IMR-90 (cell line): ENCODE measurements around the gene NIF3L1. TPM values are rescaled to one million over a fixed set of nuclear protein-coding genes. Genes with fewer than 3 reads are reported as not detected.

ENCODE experiments used
- ATAC-seq: fragments of 200-7000 bp; cut with Tn5 transposase; 2 replicates; pipeline ENCODE4 v1.9.1; 2020; ENCODE audit warnings: low read depth, mild to moderate bottlenecking, moderate library complexity
- BruUV-seq: library from RNA; stranded (reverse); fragments of 400-500 nt; replicated peaks from 2 replicates; lab custom pipeline; 2021; lab: Mats Ljungman, UMichigan
- CTCF ChIA-PET: fragments of 300-600 bp; formaldehyde crosslinking; extraction: SDS; loops from one replicate; lab custom pipeline; 2021; ENCODE audit warnings: antibody characterized with exemption; lab: Yijun Ruan, JAX
- POLR2A ChIA-PET: fragments of 300-600 bp; sonication (Branson Sonifier 250); formaldehyde crosslinking; loops from one replicate; lab custom pipeline; 2022; ENCODE audit warnings: antibody characterized with exemption; ENCODE audit not compliant: unreplicated experiment; lab: Charles Lee
- DNase-seq: peaks from one replicate; pipeline ENCODE4 v3.0.0; 2013
- H2AFZ ChIP-seq: replicated peaks from 2 replicates; pipeline ENCODE3; 2013; ENCODE audit warnings: low read length, mild to moderate bottlenecking; ENCODE audit not compliant: poor library complexity
- H2AK5ac ChIP-seq: 2 replicates; pipeline ENCODE4 v1.6.1; 2013; ENCODE audit warnings: low read depth, low read length, inconsistent platforms
- H2AK9ac ChIP-seq: replicated peaks from 2 replicates; pipeline ENCODE3; 2013; ENCODE audit warnings: mild to moderate bottlenecking, low read depth, low read length, moderate library complexity; ENCODE audit not compliant: poor library complexity
- H2BK120ac ChIP-seq: 2 replicates; pipeline ENCODE4 v1.6.1; 2013; ENCODE audit warnings: low read depth, low read length, inconsistent platforms
- H2BK15ac ChIP-seq: 3 replicates; pipeline ENCODE4 v1.6.1; 2013; ENCODE audit warnings: low read depth, low read length, inconsistent platforms
- H2BK20ac ChIP-seq: 2 replicates; pipeline ENCODE4 v1.6.1; 2013; ENCODE audit warnings: low read depth, mild to moderate bottlenecking, inconsistent platforms, low read length, moderate library complexity
- H2BK5ac ChIP-seq: 2 replicates; pipeline ENCODE4 v1.6.1; 2013; ENCODE audit warnings: mild to moderate bottlenecking, low read depth, low read length, inconsistent platforms; ENCODE audit not compliant: poor library complexity, severe bottlenecking
- H3K14ac ChIP-seq: replicated peaks from 2 replicates; pipeline ENCODE4 v1.6.1; 2013; ENCODE audit warnings: low read depth, low read length, inconsistent platforms
- H3K18ac ChIP-seq: 2 replicates; pipeline ENCODE4 v1.6.1; 2013; ENCODE audit warnings: low read depth, low read length, control low read depth
- H3K23ac ChIP-seq: 2 replicates; pipeline ENCODE4 v1.6.1; 2013; ENCODE audit warnings: low read depth, low read length, inconsistent platforms
- H3K27ac ChIP-seq: 2 replicates; pipeline ENCODE4 v1.5.1; 2013; ENCODE audit warnings: mild to moderate bottlenecking, control low read depth, low read length; ENCODE audit not compliant: insufficient read depth
- H3K27me3 ChIP-seq: 2 replicates; pipeline ENCODE4 v1.6.1; 2013; ENCODE audit warnings: low read length; ENCODE audit not compliant: control insufficient read depth, insufficient read depth
- H3K36me3 ChIP-seq: 2 replicates; pipeline ENCODE4 v1.6.1; 2013; ENCODE audit warnings: low read length, mixed read lengths; ENCODE audit not compliant: control insufficient read depth, insufficient read depth
- H3K4ac ChIP-seq: 2 replicates; pipeline ENCODE4 v1.6.1; 2013; ENCODE audit warnings: low read depth, low read length, inconsistent platforms
- H3K4me1 ChIP-seq: 2 replicates; pipeline ENCODE4 v1.6.1; 2013; ENCODE audit warnings: low read length, mixed read lengths; ENCODE audit not compliant: control insufficient read depth, insufficient read depth
- H3K4me2 ChIP-seq: 2 replicates; pipeline ENCODE4 v1.6.1; 2013; ENCODE audit warnings: low read depth, mild to moderate bottlenecking, control low read depth, low read length, moderate library complexity
- H3K4me3 ChIP-seq: 2 replicates; pipeline ENCODE4 v1.5.1; 2013; ENCODE audit warnings: low read depth, mild to moderate bottlenecking, control low read depth, low read length, moderate library complexity; ENCODE audit not compliant: insufficient read depth
- H3K56ac ChIP-seq: 2 replicates; pipeline ENCODE4 v1.6.1; 2013; ENCODE audit warnings: low read length, inconsistent platforms; ENCODE audit not compliant: insufficient read depth; ENCODE audit errors: extremely low read depth
- H3K79me1 ChIP-seq, 2 experiments: 2 replicates each; pipeline ENCODE4 v1.6.1; 2013; ENCODE audit warnings: low read length in 2 of 2, inconsistent platforms in 1 of 2, low read depth in 1 of 2
- H3K9ac ChIP-seq: 2 replicates; pipeline ENCODE4 v1.6.1; 2013; ENCODE audit warnings: low read depth, low read length, control low read depth
- H3K9me1 ChIP-seq: 2 replicates; pipeline ENCODE4 v1.6.1; 2013; ENCODE audit warnings: low read length, inconsistent platforms; ENCODE audit not compliant: insufficient read depth
- H3K9me3 ChIP-seq: 2 replicates; pipeline ENCODE4 v1.6.1; 2013; ENCODE audit warnings: low read length; ENCODE audit not compliant: control insufficient read depth, insufficient read depth
- H4K20me1 ChIP-seq: 2 replicates; pipeline ENCODE4 v1.6.1; 2013; ENCODE audit warnings: low read length, inconsistent platforms; ENCODE audit not compliant: insufficient read depth
- H4K5ac ChIP-seq: 2 replicates; pipeline ENCODE4 v1.6.1; 2013; ENCODE audit warnings: mild to moderate bottlenecking, low read depth, low read length, control low read depth
- H4K8ac ChIP-seq, 2 experiments: 2 replicates each; pipeline ENCODE4 v1.6.1; 2013; ENCODE audit warnings: low read depth in 2 of 2, low read length in 2 of 2, control low read depth in 1 of 2, inconsistent platforms in 1 of 2
- H4K91ac ChIP-seq: 2 replicates; pipeline ENCODE4 v1.6.1; 2013; ENCODE audit warnings: low read depth, low read length, inconsistent platforms; ENCODE audit not compliant: insufficient read depth
- BHLHE40 ChIP-seq: fragments of 150-350 bp; IDR thresholded peaks from 2 replicates; pipeline ENCODE4 v1.6.1; 2016; ENCODE audit warnings: mild to moderate bottlenecking, low read depth, low read length
- CEBPB ChIP-seq: IDR thresholded peaks from 2 replicates; pipeline ENCODE4 v1.6.1; 2012; ENCODE audit warnings: low read depth, low read length, improper control_type of control experiment
- CHD1 ChIP-seq: IDR thresholded peaks from 2 replicates; pipeline ENCODE4 v1.6.1; 2012; ENCODE audit warnings: low read depth, low read length, improper control_type of control experiment
- FOS ChIP-seq: fragments of 150-350 bp; IDR thresholded peaks from 2 replicates; pipeline ENCODE4 v1.6.1; 2016; ENCODE audit warnings: low read depth, low read length
- MAFK ChIP-seq: IDR thresholded peaks from 2 replicates; pipeline ENCODE4 v1.6.1; 2012; ENCODE audit warnings: low read depth, low read length, improper control_type of control experiment
- MAZ ChIP-seq: IDR thresholded peaks from 2 replicates; pipeline ENCODE4 v1.6.1; 2012; ENCODE audit warnings: low read depth, mild to moderate bottlenecking, low read length, improper control_type of control experiment, moderate library complexity, borderline replicate concordance
- MXI1 ChIP-seq: IDR thresholded peaks from 2 replicates; pipeline ENCODE4 v1.6.1; 2012; ENCODE audit warnings: low read depth, mild to moderate bottlenecking, low read length, moderate library complexity, borderline replicate concordance
- NFE2L2 ChIP-seq: fragments of 150-350 bp; IDR thresholded peaks from 2 replicates; pipeline ENCODE4 v1.6.1; 2016; ENCODE audit warnings: low read depth, mild to moderate bottlenecking, low read length
- POLR2A ChIP-seq: IDR thresholded peaks from 2 replicates; pipeline ENCODE4 v1.6.1; 2012; ENCODE audit warnings: mild to moderate bottlenecking, low read depth, low read length
- RAD21 ChIP-seq: IDR thresholded peaks from 2 replicates; pipeline ENCODE4 v1.6.1; 2012; ENCODE audit warnings: low read length, improper control_type of control experiment
- RCOR1 ChIP-seq: IDR thresholded peaks from 2 replicates; pipeline ENCODE4 v1.6.1; 2012; ENCODE audit warnings: mild to moderate bottlenecking, low read length, improper control_type of control experiment; ENCODE audit not compliant: insufficient replicate concordance
- RFX5 ChIP-seq: IDR thresholded peaks from 2 replicates; pipeline ENCODE4 v1.8.0; 2012; ENCODE audit warnings: low read depth, mild to moderate bottlenecking, low read length, moderate library complexity
- SMC3 ChIP-seq: fragments of 150-350 bp; IDR thresholded peaks from 2 replicates; pipeline ENCODE4 v1.6.1; 2016; ENCODE audit warnings: low read depth, mild to moderate bottlenecking, antibody characterized with exemption, low read length, moderate library complexity
- dilution Hi-C: fragments of 300-500 bp; cut with HindIII; formaldehyde crosslinking; loops from one replicate; pipeline ENCODE4 v1.14.3; 2018; ENCODE audit warnings: low sequenced_read_pairs; ENCODE audit not compliant: unreplicated experiment
- in situ Hi-C: fragments of 300-500 bp; cut with MboI; formaldehyde crosslinking; loops from 3 replicates; pipeline ENCODE4 v1.14.3; 2019; ENCODE audit warnings: low sequenced_read_pairs, inconsistent platforms, mixed read lengths
- intact Hi-C: fragments of 100-400 bp; cut with micrococcal nuclease; formaldehyde crosslinking; loops from 2 replicates; pipeline ENCODE4 v1.10.0; 2022
- polyA plus RNA-seq, 3 experiments: library from polyadenylated mRNA; depleted of rRNA; stranded (reverse); fragments of >200 nt; gene quantifications; 2 replicates each; pipeline ENCODE4 v1.2.3, GENCODE V29; 2012; ENCODE audit warnings: low replicate concordance in 1 of 3
- total RNA-seq: library from RNA; depleted of rRNA; stranded (reverse); fragments of >200 nt; gene quantifications from 2 replicates; pipeline ENCODE4 v1.2.3, GENCODE V29; 2012
- TF ChIP-seq, protein P1 (sequence below): conservative IDR thresholded peaks from 2 replicates; pipeline ENCODE4 v1.5.1; 2012; ENCODE audit warnings: mild to moderate bottlenecking, low read depth, low read length, improper control_type of control experiment
- TF ChIP-seq, protein P2 (sequence below): fragments of 150-350 bp; IDR thresholded peaks from 2 replicates; pipeline ENCODE4 v1.6.1; 2016; ENCODE audit warnings: low read depth, mild to moderate bottlenecking, low read length, moderate library complexity, borderline replicate concordance
- TF ChIP-seq, protein P3 (sequence below): fragments of 150-350 bp; IDR thresholded peaks from 2 replicates; pipeline ENCODE4 v1.6.1; 2017; ENCODE audit warnings: mild to moderate bottlenecking, antibody characterized with exemption, low read length, low read depth

The NIF3L1 gene
- total and polyA plus RNA-seq, 2 of the 4 experiments (the other 2 are of a cell fraction), result 43.0 to 54.6 TPM

DNA sequence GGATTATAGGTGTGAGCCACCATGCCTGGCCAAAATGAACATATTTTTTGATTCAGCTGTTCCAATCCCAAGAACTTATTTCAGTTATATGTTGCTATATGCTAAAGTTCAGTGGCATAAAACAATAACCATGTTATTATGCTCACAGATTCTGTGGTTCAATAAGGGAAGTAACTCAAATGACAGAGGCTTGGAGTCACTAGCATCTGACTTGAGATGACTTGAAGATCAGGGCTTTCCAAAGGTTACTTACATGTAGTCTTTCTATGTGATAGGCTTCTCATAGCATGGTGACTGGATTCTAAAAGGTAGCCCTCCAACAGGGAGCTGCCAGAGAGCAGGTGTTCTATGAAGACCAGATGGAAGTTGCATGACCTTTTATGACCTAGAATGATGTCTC lies 41.9 kb upstream of the NIF3L1 start:
- H4K20me1 ChIP-seq, result peaks cover 11% of the 10 kb centered on the region
- DNase-seq, result no peak
- no peak overlapping the region for H2BK5ac ChIP-seq
- no peak overlapping the region for H3K4me3 ChIP-seq
- in situ Hi-C loops, result no loop called here
- H3K4me1 ChIP-seq, result no peaks in the 10 kb centered on the region
- no peak overlapping the region for H3K4me2 ChIP-seq
- ChIA-PET POLR2A (no interaction called here), CTCF (interaction anchor here (0.7 kb wide), 1 partner anchor 26 kb away, joined by 3 read pairs; no protein-coding TSS in a partner anchor)
- H2AFZ ChIP-seq, result no peak overlapping the region
- no peak overlapping the region for H3K27ac ChIP-seq
- H3K27me3 ChIP-seq, result no peaks in the 10 kb centered on the region; the same call in none of the 2 replicates
- TF ChIP-seq CEBPB, result no peak
- TF ChIP-seq RCOR1, result no peak
- no peak for TF ChIP-seq POLR2A
- TF ChIP-seq, protein P1, sequence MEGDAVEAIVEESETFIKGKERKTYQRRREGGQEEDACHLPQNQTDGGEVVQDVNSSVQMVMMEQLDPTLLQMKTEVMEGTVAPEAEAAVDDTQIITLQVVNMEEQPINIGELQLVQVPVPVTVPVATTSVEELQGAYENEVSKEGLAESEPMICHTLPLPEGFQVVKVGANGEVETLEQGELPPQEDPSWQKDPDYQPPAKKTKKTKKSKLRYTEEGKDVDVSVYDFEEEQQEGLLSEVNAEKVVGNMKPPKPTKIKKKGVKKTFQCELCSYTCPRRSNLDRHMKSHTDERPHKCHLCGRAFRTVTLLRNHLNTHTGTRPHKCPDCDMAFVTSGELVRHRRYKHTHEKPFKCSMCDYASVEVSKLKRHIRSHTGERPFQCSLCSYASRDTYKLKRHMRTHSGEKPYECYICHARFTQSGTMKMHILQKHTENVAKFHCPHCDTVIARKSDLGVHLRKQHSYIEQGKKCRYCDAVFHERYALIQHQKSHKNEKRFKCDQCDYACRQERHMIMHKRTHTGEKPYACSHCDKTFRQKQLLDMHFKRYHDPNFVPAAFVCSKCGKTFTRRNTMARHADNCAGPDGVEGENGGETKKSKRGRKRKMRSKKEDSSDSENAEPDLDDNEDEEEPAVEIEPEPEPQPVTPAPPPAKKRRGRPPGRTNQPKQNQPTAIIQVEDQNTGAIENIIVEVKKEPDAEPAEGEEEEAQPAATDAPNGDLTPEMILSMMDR, result no peak
- no peak for TF ChIP-seq RFX5
- TF ChIP-seq, protein P2, sequence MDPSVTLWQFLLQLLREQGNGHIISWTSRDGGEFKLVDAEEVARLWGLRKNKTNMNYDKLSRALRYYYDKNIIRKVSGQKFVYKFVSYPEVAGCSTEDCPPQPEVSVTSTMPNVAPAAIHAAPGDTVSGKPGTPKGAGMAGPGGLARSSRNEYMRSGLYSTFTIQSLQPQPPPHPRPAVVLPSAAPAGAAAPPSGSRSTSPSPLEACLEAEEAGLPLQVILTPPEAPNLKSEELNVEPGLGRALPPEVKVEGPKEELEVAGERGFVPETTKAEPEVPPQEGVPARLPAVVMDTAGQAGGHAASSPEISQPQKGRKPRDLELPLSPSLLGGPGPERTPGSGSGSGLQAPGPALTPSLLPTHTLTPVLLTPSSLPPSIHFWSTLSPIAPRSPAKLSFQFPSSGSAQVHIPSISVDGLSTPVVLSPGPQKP, result no peak
- no peak for TF ChIP-seq RAD21
- TF ChIP-seq NFE2L2, result no peak
- TF ChIP-seq MXI1, result no peak
- TF ChIP-seq FOS, result no peak
- TF ChIP-seq SMC3, result no peak
- TF ChIP-seq CHD1, result no peak
- TF ChIP-seq, protein P3, sequence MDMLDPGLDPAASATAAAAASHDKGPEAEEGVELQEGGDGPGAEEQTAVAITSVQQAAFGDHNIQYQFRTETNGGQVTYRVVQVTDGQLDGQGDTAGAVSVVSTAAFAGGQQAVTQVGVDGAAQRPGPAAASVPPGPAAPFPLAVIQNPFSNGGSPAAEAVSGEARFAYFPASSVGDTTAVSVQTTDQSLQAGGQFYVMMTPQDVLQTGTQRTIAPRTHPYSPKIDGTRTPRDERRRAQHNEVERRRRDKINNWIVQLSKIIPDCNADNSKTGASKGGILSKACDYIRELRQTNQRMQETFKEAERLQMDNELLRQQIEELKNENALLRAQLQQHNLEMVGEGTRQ, result no peak
- no peak for TF ChIP-seq MAFK
- no peak for TF ChIP-seq MAZ
- TF ChIP-seq BHLHE40, result no peak
- H2BK20ac ChIP-seq, result no peak overlapping the region
- intact Hi-C loops, result no loop called here
- peaks cover 5% of the 10 kb centered on the region; the same call in 1 of the 2 replicates for H3K9me1 ChIP-seq
- no peak overlapping the region for H3K4ac ChIP-seq
- H2AK5ac ChIP-seq, result no peak overlapping the region
- no peak overlapping the region for H3K9ac ChIP-seq
- H3K9me3 ChIP-seq, result no peaks in the 10 kb centered on the region
- H3K14ac ChIP-seq, result no peak overlapping the region
- no peak overlapping the region for H4K91ac ChIP-seq
- no peak overlapping the region for H3K23ac ChIP-seq
- H2BK15ac ChIP-seq, result no peak overlapping the region
- no peak overlapping the region for H2BK120ac ChIP-seq
- no peak overlapping the region for H3K18ac ChIP-seq
- dilution Hi-C loops, result no loop called here
- no TSS peak for BruUV-seq
- H4K5ac ChIP-seq, result no peak overlapping the region
- no peak overlapping the region for H3K56ac ChIP-seq
- H2AK9ac ChIP-seq, result no peak overlapping the region
- peaks cover 0 to 5% of the 10 kb centered on the region in 2 experiments; a peak in 2 of 4 replicates for H3K79me1 ChIP-seq
- no peak for ATAC-seq
- H3K36me3 ChIP-seq, result peaks cover 13% of the 10 kb centered on the region
- no peak overlapping the region for H4K8ac ChIP-seq
